ENCODE data around the gene ERBB4.

The ERBB4 gene

GRCh38 chr2:212173331-212173730 is 365.3 kb downstream of the ERBB4 start:
- Histone ChIP-seq H3K79me2 (ENCODE audit: low read length) (no peaks in the 10 kb centered on the region), H4K20me1 (ENCODE audit: insufficient read depth, low read length) (no peaks in the 10 kb centered on the region), H3K9me3 (replicated peaks; ENCODE audit: insufficient read depth, low read length) (no peaks in the 10 kb centered on the region), H3K4me1 (ENCODE audit: low read length) (no peaks in the 10 kb centered on the region), H3K27ac (ENCODE audit: low read length) (no peak overlapping the region), H3K9ac (ENCODE audit: low read length) (no peak overlapping the region), H3K36me3 (replicated peaks; ENCODE audit: insufficient read depth, low read length) (no peaks in the 10 kb centered on the region), H3K4me2 (ENCODE audit: low read depth, low read length) (no peak overlapping the region), H3K4me3 (ENCODE audit: low read length) (no peak overlapping the region), H3K27me3 (replicated peaks; ENCODE audit: insufficient read depth, low read length) (no peaks in the 10 kb centered on the region), H3K9me2 (replicated peaks; ENCODE audit: insufficient read depth, low read length) (no peaks in the 10 kb centered on the region), H2AFZ (ENCODE audit: low read length) (no peak overlapping the region), H3F3A (ENCODE audit: insufficient read depth, low read length) (no peaks in the 10 kb centered on the region)
- TF ChIP-seq EZH2 (optimal IDR thresholded peaks at IDR 0.05; ENCODE audit: low read depth, low read length) = no peak
- no peak for TF ChIP-seq EZH2phosphoT487 (IDR thresholded peaks at IDR 0.05; ENCODE audit: low read length)
- no peak for TF ChIP-seq CTCF (IDR thresholded peaks at IDR 0.05; ENCODE audit: low read length)
- DNase-seq = no peak

- H3K4me2 ChIP-seq (ENCODE audit: low read depth, low read length) = no peak overlapping the region
- no peak overlapping the region for H2AFZ ChIP-seq (ENCODE audit: low read length)
- no peak overlapping the region for H3K4me3 ChIP-seq (ENCODE audit: low read length)
- H3K27me3 ChIP-seq (replicated peaks; ENCODE audit: insufficient read depth, low read length) = no peaks in the 10 kb centered on the region
- no peaks in the 10 kb centered on the region for H3K79me2 ChIP-seq (ENCODE audit: low read length)
- H3K9me3 ChIP-seq (replicated peaks; ENCODE audit: insufficient read depth, low read length) = no peaks in the 10 kb centered on the region
- TF ChIP-seq EZH2phosphoT487 (IDR thresholded peaks at IDR 0.05; ENCODE audit: low read length) = no peak
- TF ChIP-seq EZH2 (optimal IDR thresholded peaks at IDR 0.05; ENCODE audit: low read depth, low read length) = no peak
- TF ChIP-seq CTCF (IDR thresholded peaks at IDR 0.05; ENCODE audit: low read length) = no peak
- no peaks in the 10 kb centered on the region for H3F3A ChIP-seq (ENCODE audit: insufficient read depth, low read length)
- H3K36me3 ChIP-seq (replicated peaks; ENCODE audit: insufficient read depth, low read length) = no peaks in the 10 kb centered on the region
- no peak overlapping the region for H3K9ac ChIP-seq (ENCODE audit: low read length)
- no peaks in the 10 kb centered on the region for H4K20me1 ChIP-seq (ENCODE audit: insufficient read depth, low read length)
- H3K9me2 ChIP-seq (replicated peaks; ENCODE audit: insufficient read depth, low read length) = no peaks in the 10 kb centered on the region
- no peak overlapping the region for H3K27ac ChIP-seq (ENCODE audit: low read length)
- no peak for DNase-seq
- no peaks in the 10 kb centered on the region for H3K4me1 ChIP-seq (ENCODE audit: low read length)
Observed at GRCh38 chr2:212170382-212170781, 368.2 kb downstream of the ERBB4 start.

- Histone ChIP-seq H3K9ac (ENCODE audit: low read length) (no peak overlapping the region), H3F3A (ENCODE audit: insufficient read depth, low read length) (no peaks in the 10 kb centered on the region), H3K4me1 (ENCODE audit: low read length) (no peaks in the 10 kb centered on the region), H2AFZ (ENCODE audit: low read length) (no peak overlapping the region), H4K20me1 (ENCODE audit: insufficient read depth, low read length) (no peaks in the 10 kb centered on the region), H3K79me2 (ENCODE audit: low read length) (no peaks in the 10 kb centered on the region), H3K27me3 (replicated peaks; ENCODE audit: insufficient read depth, low read length) (no peaks in the 10 kb centered on the region), H3K4me3 (ENCODE audit: low read length) (no peak overlapping the region), H3K9me3 (replicated peaks; ENCODE audit: insufficient read depth, low read length) (no peaks in the 10 kb centered on the region), H3K4me2 (ENCODE audit: low read depth, low read length) (no peak overlapping the region), H3K36me3 (replicated peaks; ENCODE audit: insufficient read depth, low read length) (no peaks in the 10 kb centered on the region), H3K27ac (ENCODE audit: low read length) (no peak overlapping the region), H3K9me2 (replicated peaks; ENCODE audit: insufficient read depth, low read length) (no peaks in the 10 kb centered on the region)
- no peak for DNase-seq
- TF ChIP-seq EZH2phosphoT487 (IDR thresholded peaks at IDR 0.05; ENCODE audit: low read length) (no peak), EZH2 (optimal IDR thresholded peaks at IDR 0.05; ENCODE audit: low read depth, low read length) (no peak), CTCF (IDR thresholded peaks at IDR 0.05; ENCODE audit: low read length) (no peak)
Observed at GRCh38 chr2:212158081-212158480, 380.5 kb downstream of the ERBB4 start.

Measured in MM.1S (cell line).